DOHH2 (cell line): ENCODE measurements around the gene SNAPC2.

Experiments used
- CTCF ChIP-seq: fragments of 200-600 bp; sonication (generic); IDR thresholded peaks from one replicate; pipeline ENCODE4 v1.5.1; 2014; ENCODE audit warnings: antibody characterized with exemption, mild to moderate bottlenecking, low read depth, low read length; ENCODE audit not compliant: poor library complexity, severe bottlenecking
- EZH2phosphoT487 ChIP-seq: fragments of 200-600 bp; sonication (generic); IDR thresholded peaks from 2 replicates; pipeline ENCODE4 v1.6.1; 2017; ENCODE audit warnings: borderline replicate concordance, mild to moderate bottlenecking, antibody characterized with exemption, low read length, moderate library complexity, mixed read lengths

- TF ChIP-seq CTCF (no peak), EZH2phosphoT487 (no peak)
These were observed 39.1 kb downstream of the SNAPC2 start for GRCh38 chr19:7959211-7959610.
